BLaER1 treated with 17β-estradiol and CSF1 and Interleukin-3, amounts not matched to agents 10 nM and 100 nM (cell line): ENCODE measurements around the gene TOR1AIP2.
A peak's percentile ranks its signal among the peaks of the same experiment; 100 is the strongest.
"Not testable (repeated sequence)": the region's sequence is repeated elsewhere in the genome, so short reads cannot be mapped to it uniquely, and the experiment has no call there.

Experiments used
- H3K27ac ChIP-seq, 11 experiments: shearing (Covaris generic); formaldehyde crosslinking; 2 replicates each; pipeline ENCODE4 v1.8.1; 2022
- H3K27me3 ChIP-seq, 11 experiments: shearing (Covaris generic); formaldehyde crosslinking; 2 replicates each; pipeline ENCODE4 v1.8.1; 2022
- H3K36me3 ChIP-seq, 11 experiments: shearing (Covaris generic); formaldehyde crosslinking; 2 replicates each; pipeline ENCODE4 v1.8.1; 2022
- H3K4me1 ChIP-seq, 10 experiments: shearing (Covaris generic); formaldehyde crosslinking; 2 replicates each; pipeline ENCODE4 v1.8.1; 2022
- H3K4me2 ChIP-seq, 11 experiments: shearing (Covaris generic); formaldehyde crosslinking; 2 replicates each; pipeline ENCODE4 v1.8.1; 2022
- H3K4me3 ChIP-seq, 10 experiments: shearing (Covaris generic); formaldehyde crosslinking; 2 replicates each; pipeline ENCODE4 v1.8.1; 2022
- H3K9ac ChIP-seq, 11 experiments: shearing (Covaris generic); formaldehyde crosslinking; 2 replicates each; pipeline ENCODE4 v1.8.1; 2022
- H3K9me3 ChIP-seq, 11 experiments: shearing (Covaris generic); formaldehyde crosslinking; replicated peaks in 1 of 11; 2 replicates each; pipeline ENCODE4 v1.8.1; 2022
- H4K20me1 ChIP-seq, 11 experiments: shearing (Covaris generic); formaldehyde crosslinking; 2 replicates each; pipeline ENCODE4 v1.8.1; 2022
- Cebpa-rat ChIP-seq, 11 experiments: shearing (Covaris generic); IDR thresholded peaks; 2 replicates each; pipeline ENCODE4 v1.8.1; 2022

TOR1AIP2 gene

GRCh38 chr1:179840107-179840506 lies 37.5 kb downstream of the TOR1AIP2 start:
- Histone ChIP-seq H3K4me2 (no peak overlapping the region), H3K4me1 (no peaks in the 10 kb centered on the region), H3K27ac (no peak overlapping the region), H3K9ac (no peak overlapping the region), H3K27me3 (no peaks in the 10 kb centered on the region), H4K20me1 (peaks cover 0 to 36% (median 0%) of the 10 kb centered on the region in 11 experiments; a peak in 2 of 22 replicates), H3K4me3 (no peak overlapping the region), H3K9me3 (peaks cover 0 to 12% (median 0%) of the 10 kb centered on the region in 11 experiments; a peak in 5 of 22 replicates), H3K36me3 (peaks cover 43 to 88% (median 56%) of the 10 kb centered on the region in 11 experiments)
- no peak for TF ChIP-seq Cebpa-rat (IDR thresholded peaks at IDR 0.05)

- peaks cover 13 to 56% (median 27%) of the 10 kb centered on the region in 11 experiments for H3K36me3 ChIP-seq
- H3K4me3 ChIP-seq, H3K4me2 ChIP-seq, H3K27ac ChIP-seq, H3K27me3 ChIP-seq, H3K9ac ChIP-seq, H3K4me1 ChIP-seq: not testable (repeated sequence)
- H4K20me1 ChIP-seq: peaks cover 0 to 11% (median 0%) of the 10 kb centered on the region in 11 experiments; a peak in 1 of 22 replicates
- H3K9me3 ChIP-seq: peaks cover 0 to 12% (median 0%) of the 10 kb centered on the region in 11 experiments; a peak in 5 of 22 replicates
These were observed 40.7 kb downstream of the TOR1AIP2 start for GRCh38 chr1:179836686-179837445.

GRCh38 chr1:179831852-179832699 lies 45.5 kb downstream of the TOR1AIP2 start:
- Histone ChIP-seq H4K20me1 (no peaks in the 10 kb centered on the region), H3K4me1 (peaks cover 0 to 15% (median 13%) of the 10 kb centered on the region in 10 experiments; a peak in 11 of 20 replicates), H3K4me2 (peak overlapping the region in 8 of 11 experiments; percentile 14 to 51 (median 31); a peak in 11 of 22 replicates), H3K27ac (no peak overlapping the region), H3K27me3 (no peaks in the 10 kb centered on the region), H3K9ac (no peak overlapping the region), H3K9me3 (peaks cover 0 to 5% (median 0%) of the 10 kb centered on the region in 11 experiments; a peak in 5 of 22 replicates), H3K4me3 (no peak overlapping the region), H3K36me3 (peaks cover 0 to 16% (median 5%) of the 10 kb centered on the region in 11 experiments; a peak in 7 of 22 replicates)
- no peak for TF ChIP-seq Cebpa-rat (IDR thresholded peaks at IDR 0.05)

- no peak overlapping the region for H3K4me3 ChIP-seq
- peak overlapping the region in 4 of 11 experiments; percentile 18 to 51 (median 36); a peak in 1 of 22 replicates for H3K4me2 ChIP-seq
- H3K27me3 ChIP-seq: no peaks in the 10 kb centered on the region
- H3K9ac ChIP-seq: no peak overlapping the region
- H3K4me1 ChIP-seq: peaks cover 0 to 15% (median 13%) of the 10 kb centered on the region in 10 experiments; a peak in 11 of 20 replicates
- no peaks in the 10 kb centered on the region for H3K9me3 ChIP-seq
- no peak overlapping the region for H3K27ac ChIP-seq
- no peaks in the 10 kb centered on the region for H4K20me1 ChIP-seq
- no peak for TF ChIP-seq Cebpa-rat (IDR thresholded peaks at IDR 0.05)
- H3K36me3 ChIP-seq: peaks cover 0 to 9% (median 0%) of the 10 kb centered on the region in 11 experiments; a peak in 3 of 22 replicates
These were observed 46.4 kb downstream of the TOR1AIP2 start for GRCh38 chr1:179831225-179831624.

GRCh38 chr1:179828554-179829110 lies 49.0 kb downstream of the TOR1AIP2 start:
- no peak overlapping the region for H3K27ac ChIP-seq

GRCh38 chr1:179826626-179827280 lies 50.9 kb downstream of the TOR1AIP2 start:
- Histone ChIP-seq H3K4me2 (no peak overlapping the region), H3K9ac (no peak overlapping the region)
- TF ChIP-seq Cebpa-rat (IDR thresholded peaks at IDR 0.05): no peak

More at GRCh38 chr1:179828554-179829110, 49.0 kb downstream of the TOR1AIP2 start:
- Histone ChIP-seq H3K27me3 (no peaks in the 10 kb centered on the region), H3K9ac (no peak overlapping the region), H4K20me1 (no peaks in the 10 kb centered on the region), H3K4me3 (no peak overlapping the region), H3K36me3 (no peaks in the 10 kb centered on the region), H3K4me2 (no peak overlapping the region), H3K4me1 (peaks cover 10 to 38% (median 31%) of the 10 kb centered on the region in 10 experiments), H3K9me3 (no peaks in the 10 kb centered on the region)
- TF ChIP-seq Cebpa-rat (IDR thresholded peaks at IDR 0.05): no peak

GRCh38 chr1:179825798-179826460 lies 51.7 kb downstream of the TOR1AIP2 start:
- Histone ChIP-seq H3K4me1 (peaks cover 12 to 31% (median 23%) of the 10 kb centered on the region in 10 experiments), H4K20me1 (no peaks in the 10 kb centered on the region), H3K36me3 (no peaks in the 10 kb centered on the region), H3K4me3 (no peak overlapping the region), H3K27me3 (no peaks in the 10 kb centered on the region), H3K9me3 (no peaks in the 10 kb centered on the region), H3K4me2 (peak overlapping the region in 1 of 11 experiments; percentile 88; a peak in 3 of 22 replicates), H3K9ac (no peak overlapping the region), H3K27ac (no peak overlapping the region; a peak in 1 of 22 replicates)
- no peak for TF ChIP-seq Cebpa-rat (IDR thresholded peaks at IDR 0.05)

More at GRCh38 chr1:179826626-179827280, 50.9 kb downstream of the TOR1AIP2 start:
- no peak overlapping the region for H3K4me3 ChIP-seq
- H3K27me3 ChIP-seq: no peaks in the 10 kb centered on the region
- no peaks in the 10 kb centered on the region for H4K20me1 ChIP-seq
- H3K9me3 ChIP-seq: no peaks in the 10 kb centered on the region
- H3K36me3 ChIP-seq: no peaks in the 10 kb centered on the region
- H3K27ac ChIP-seq: no peak overlapping the region
- peaks cover 12 to 36% (median 27%) of the 10 kb centered on the region in 10 experiments for H3K4me1 ChIP-seq

GRCh38 chr1:179825206-179825605 lies 52.4 kb downstream of the TOR1AIP2 start:
- H3K4me1 ChIP-seq: peaks cover 12 to 38% (median 25%) of the 10 kb centered on the region in 10 experiments
- no peak for TF ChIP-seq Cebpa-rat (IDR thresholded peaks at IDR 0.05)

More at GRCh38 chr1:179825206-179825605, 52.4 kb downstream of the TOR1AIP2 start:
- no peaks in the 10 kb centered on the region for H4K20me1 ChIP-seq
- no peaks in the 10 kb centered on the region for H3K9me3 ChIP-seq
- H3K4me3 ChIP-seq: no peak overlapping the region
- H3K4me2 ChIP-seq: peak overlapping the region in 10 of 11 experiments; percentile 1 to 88 (median 76); a peak in 17 of 22 replicates
- no peaks in the 10 kb centered on the region for H3K27me3 ChIP-seq
- peak overlapping the region in 1 of 11 experiments; percentile 21; a peak in 1 of 22 replicates for H3K9ac ChIP-seq
- no peaks in the 10 kb centered on the region for H3K36me3 ChIP-seq
- peak overlapping the region in 1 of 11 experiments; percentile 21; a peak in 2 of 22 replicates for H3K27ac ChIP-seq
